HG03575 (cell line): ENCODE results near the gene F7.
"Not testable (repeated sequence)": the region's sequence is repeated elsewhere in the genome, so short reads cannot be mapped to it uniquely, and the experiment has no call there.

ENCODE experiments used
- ATAC-seq: cut with Tn5 transposase; IDR thresholded peaks from one replicate; pipeline ENCODE4 v1.9.1; 2021; ENCODE audit not compliant: unreplicated experiment, insufficient number of reproducible peaks, low FRiP score; ENCODE audit errors: extremely low read depth

Gene F7

DNA sequence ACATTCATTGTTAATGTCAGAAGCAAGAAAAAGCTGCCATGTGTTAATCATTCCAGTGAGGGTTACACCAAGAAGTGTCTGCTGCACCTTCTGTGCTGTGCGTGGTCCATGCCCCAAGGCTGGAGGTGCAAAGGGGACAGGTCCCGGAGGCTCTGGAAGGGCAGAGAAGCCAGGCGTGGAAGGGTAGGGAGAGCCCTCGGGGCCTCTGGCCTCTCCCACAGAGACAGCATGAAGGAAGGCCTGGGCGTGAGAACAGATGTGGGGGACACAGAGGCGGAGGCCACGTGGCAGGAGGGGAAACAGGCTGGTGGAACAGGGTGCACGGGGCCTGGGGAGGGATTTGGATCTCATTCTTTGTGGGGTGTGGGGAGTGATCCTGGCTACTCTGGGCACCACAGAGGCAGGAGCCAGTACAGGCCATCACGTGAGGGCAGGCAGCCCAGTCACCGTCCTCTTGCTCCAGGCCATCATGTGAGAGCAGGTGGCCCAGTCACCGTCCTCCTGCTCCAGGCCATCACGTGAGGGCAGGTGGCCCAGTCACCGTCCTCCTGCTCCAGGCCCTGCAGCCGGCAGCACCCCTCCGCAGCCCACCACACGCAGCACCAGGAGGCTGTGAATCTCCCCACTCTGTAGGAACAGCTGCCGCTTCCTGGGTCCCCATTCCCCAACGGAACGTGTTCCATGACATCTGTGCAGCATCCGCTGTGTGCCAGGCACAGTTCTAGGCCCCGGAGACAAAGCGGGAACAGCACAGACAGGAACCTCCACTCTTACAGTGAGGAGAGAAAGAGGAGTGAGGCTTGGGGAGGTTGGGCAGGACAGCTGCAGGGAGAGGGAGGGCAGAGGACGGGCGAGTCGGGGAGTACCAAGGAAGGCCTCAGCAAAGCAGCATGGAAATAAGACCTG, 10.2 kb upstream of the F7 start:
- ATAC-seq: no peak

DNA sequence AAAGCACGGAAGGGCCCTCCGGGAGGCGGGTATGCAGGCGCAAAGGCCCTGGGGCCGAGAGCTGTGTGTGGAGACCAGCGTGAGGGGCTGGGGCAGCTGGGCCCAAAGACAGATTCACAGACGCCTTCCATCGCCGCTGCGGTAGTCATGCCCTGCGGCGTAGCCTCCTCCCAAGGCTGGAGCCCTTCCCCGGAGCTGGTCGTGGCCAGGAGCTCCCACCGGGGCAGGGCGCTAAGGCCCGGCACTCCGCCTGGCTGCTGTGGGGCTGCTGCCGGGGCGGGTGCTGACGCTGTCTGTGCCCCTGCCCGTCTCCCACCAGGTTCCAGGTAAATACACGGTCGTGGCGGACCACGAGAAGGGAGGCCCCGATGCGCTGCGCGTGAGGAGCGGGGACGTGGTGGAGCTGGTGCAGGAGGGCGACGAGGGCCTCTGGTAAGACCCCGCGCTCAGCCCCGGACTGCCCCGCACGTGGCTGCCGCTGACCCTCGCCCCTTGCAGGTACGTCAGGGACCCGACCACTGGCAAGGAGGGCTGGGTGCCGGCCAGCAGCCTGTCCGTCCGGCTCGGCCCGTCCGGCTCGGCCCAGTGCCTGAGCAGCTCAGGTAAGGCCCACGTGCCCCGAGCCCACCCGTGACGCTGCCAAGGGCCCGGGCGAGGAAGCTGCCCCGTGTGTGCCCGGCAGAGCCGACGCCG, 9.4 kb upstream of the F7 start:
- ATAC-seq: no peak

DNA sequence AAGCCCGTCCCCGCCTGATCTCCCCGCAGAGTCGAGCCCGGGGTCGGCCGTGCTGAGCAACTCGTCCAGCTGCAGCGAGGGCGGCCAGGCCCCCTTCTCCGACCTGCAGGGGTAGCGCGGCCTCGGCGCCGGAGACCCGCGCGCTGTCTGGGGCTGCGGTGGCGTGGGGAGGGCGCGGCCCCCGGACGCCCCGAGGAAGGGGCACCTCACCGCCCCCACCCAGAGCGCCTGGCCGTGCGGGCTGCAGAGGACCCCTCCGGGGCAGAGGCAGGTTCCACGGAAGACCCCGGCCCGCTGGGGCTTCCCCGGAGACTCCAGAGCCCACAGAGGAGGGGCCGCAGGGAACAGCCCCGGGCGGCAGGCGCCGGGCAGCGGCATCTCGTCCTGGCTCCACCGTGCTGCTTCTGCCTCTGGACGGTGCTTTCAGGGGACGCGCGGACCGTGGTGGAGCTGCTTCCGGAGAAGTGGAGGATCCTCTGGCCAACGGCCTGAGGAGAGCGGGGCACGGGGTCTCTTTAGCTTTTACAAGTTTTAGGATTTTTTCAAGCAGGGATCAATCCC, 8.8 kb upstream of the F7 start:
- ATAC-seq: no peak

DNA sequence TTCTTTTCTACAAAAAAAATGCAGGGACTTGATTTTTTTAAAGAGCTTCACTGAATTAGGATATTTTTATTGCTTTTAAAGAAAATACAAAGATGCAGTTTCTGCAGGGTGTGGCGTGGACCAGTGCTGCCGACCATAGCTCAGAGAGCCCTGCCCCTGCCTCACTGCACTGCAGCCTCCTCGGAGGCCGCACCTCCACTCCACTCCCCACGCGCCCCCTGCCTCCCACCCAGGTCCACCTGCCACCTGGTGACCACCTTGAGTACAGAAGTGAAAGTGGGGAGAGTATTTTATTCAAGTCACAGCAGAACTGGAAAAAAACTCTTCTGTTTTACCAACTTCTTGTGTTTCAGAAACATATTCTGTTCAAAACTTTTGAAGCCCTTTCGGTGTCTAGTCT, 7.9 kb upstream of the F7 start:
- no peak for ATAC-seq

DNA sequence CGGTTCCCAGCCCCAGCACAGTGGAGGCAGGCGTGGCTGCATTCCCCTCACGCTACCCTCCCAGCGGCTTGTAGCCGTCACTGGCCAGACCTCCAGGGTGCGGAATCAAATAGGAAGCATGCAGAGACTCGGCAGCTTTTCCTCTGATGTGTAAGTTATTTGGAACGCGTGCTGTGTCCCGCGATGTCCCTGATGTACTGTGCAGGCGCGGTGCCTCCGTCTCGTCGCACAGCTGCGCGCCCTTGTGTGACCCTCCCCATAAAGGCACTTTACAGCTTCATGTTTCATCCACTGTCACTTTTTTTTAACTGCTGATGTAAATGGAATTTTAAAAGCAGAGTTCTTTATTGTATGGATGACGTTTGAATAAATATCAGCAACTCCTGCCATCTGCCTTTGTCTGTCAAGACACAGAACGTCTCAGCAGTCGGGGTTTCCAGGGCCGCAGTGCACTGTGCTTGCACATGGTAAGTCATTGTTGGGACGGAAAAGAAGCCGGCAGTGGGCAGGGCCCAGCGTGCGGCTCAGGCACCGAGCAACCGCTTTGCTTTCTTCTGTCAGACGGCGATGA, 7.3 kb upstream of the F7 start:
- no peak for ATAC-seq

DNA sequence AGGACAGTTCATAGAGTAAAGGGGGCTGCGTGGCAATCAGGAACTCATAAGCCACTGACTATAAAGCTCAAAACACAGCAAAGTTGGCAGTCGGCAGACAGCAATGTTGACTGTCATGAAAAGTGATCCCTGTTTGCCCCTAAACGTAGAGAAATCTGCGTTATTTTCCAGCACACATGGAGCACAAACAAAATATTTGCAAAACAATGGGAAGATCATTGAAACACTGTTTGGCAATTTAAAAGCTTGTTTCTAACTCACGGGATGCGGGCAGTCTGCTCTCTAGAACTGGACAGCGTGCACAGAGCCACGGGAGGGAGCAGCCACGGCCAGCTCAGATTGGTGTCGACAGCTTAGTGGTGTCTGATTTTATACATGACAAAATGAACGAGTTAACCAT, 6.4 kb upstream of the F7 start:
- no peak for ATAC-seq

DNA sequence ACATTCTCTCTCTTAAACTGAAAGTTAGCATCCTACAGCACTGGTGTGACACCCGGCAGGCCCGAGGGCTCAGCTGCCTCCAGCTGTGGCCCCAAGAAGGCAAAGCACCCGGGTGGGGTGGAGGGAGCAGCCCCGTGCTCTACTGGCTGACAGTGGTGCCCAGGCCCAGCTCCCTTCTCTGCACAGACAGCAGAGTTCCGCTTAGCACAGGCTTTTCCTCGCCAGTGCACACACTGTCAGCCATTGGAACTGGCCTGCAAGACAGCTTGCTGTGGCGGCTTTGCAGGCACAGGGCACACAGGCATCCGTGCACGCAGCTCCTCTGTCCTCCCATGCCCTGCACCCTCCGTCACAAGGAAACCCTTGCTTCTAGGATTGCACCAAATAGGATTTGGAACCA, 3.3 kb upstream of the F7 start:
- ATAC-seq: not testable (repeated sequence)

DNA sequence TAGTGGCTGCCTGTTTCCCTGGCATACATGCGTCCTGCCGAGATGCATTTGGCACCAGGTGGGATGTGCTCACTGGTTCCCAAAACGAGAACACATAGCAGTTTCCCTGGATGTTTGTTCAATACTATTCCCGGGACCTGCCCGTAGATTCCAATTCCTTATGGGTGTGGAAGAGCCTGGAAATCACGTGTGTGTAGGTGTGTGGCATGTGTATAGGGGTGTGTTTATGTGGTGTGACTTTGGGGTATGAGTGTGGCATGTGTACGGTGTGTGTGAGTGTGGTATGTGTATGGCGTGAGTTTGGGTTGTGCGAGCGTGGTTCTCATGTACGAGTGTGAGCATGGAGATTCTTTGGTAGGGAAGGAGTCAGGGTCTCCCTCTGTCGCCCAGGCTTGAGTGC, 2.9 kb upstream of the F7 start:
- no peak for ATAC-seq

DNA sequence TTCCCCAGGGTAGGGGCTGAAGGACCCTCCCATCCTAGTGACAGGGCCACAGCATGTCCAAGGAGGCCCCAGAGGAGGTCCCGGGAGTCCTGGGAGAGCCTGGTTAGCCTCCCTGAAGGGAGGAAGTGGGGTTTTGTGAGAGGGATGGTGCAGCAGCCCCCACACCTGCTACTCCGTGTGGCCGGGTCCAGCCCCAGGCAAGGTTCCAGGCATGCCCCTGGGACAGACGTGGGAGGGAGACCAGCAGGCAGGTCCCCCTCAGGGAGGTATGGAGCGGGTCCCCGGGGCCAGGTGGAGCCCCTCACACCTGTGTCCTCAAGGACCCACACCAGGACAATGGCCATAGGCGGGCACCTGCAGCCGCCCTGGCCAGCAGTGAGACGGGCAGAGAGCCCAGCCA, 1.9 kb upstream of the F7 start:
- no peak for ATAC-seq

DNA sequence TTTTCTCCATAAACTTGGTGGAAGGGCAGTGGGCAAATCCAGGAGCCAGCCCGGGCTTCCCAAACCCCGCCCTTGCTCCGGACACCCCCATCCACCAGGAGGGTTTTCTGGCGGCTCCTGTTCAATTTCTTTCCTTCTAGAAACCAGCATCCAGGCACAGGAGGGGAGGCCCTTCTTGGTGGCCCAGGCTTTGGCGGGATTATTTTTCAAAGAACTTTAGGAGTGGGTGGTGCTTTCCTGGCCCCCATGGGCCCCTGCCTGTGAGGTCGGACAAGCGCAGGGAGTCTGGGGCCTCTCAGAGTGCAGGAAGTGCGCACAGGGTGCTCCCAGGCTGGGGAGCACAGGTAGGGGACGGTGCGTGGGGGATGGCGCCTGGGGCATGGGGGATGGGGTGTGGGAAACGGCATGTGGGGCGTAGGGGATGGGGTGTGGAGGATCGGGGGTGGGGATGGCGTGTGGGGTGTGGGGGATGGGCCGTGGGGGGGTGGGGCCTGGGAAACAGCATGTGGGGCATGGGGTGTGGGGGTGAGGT, 396 bp downstream of the F7 start:
- ATAC-seq: no peak

DNA sequence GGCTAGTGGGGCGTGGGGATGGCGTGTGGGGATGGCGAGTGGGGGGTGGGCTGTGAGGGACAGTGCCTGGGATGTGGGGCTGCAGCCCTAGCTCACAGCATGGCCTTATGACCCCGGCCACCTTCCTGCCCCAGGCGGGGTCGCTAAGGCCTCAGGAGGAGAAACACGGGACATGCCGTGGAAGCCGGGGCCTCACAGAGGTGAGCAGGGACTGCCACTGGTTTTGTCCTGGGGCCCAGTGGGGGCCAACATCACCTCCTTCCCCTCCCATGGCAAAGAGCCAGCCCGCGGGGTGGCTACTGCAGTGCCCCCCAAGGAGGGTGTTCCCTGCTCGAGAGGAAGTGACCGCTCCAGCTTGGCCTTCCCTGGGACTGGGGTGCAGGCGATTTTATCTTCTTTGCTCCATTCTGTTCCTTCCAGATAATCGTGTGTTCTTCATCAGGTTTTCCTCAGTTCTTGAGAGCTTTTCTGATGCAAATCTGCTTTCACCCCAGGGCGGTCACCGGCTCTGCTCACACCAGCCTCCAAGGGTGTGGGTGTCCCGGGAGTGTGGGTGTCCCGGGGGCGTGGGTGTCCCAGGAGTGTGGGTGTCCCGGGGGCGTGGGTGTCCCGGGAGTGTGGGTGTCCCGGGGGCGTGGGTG, 1.2 kb downstream of the F7 start:
- no peak for ATAC-seq

DNA sequence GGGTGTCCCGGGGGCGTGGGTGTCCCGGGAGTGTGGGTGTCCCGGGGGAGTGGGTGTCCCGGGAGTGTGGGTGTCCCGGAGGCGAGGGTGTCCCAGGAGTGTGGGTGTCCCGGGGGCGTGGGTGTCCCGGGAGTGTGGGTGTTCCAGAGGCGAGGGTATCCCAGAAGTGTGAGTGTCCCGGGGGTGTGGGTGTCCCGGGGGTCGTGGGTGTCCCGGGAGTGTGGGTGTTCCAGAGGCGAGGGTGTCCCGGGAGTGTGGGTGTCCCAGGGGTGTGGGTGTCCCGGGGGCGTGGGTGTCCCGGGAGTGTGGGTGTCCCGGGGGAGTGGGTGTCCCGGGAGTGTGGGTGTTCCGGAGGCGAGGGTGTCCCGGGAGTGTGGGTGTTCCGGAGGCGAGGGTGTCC, 2.9 kb downstream of the F7 start:
- ATAC-seq: not testable (repeated sequence)

DNA sequence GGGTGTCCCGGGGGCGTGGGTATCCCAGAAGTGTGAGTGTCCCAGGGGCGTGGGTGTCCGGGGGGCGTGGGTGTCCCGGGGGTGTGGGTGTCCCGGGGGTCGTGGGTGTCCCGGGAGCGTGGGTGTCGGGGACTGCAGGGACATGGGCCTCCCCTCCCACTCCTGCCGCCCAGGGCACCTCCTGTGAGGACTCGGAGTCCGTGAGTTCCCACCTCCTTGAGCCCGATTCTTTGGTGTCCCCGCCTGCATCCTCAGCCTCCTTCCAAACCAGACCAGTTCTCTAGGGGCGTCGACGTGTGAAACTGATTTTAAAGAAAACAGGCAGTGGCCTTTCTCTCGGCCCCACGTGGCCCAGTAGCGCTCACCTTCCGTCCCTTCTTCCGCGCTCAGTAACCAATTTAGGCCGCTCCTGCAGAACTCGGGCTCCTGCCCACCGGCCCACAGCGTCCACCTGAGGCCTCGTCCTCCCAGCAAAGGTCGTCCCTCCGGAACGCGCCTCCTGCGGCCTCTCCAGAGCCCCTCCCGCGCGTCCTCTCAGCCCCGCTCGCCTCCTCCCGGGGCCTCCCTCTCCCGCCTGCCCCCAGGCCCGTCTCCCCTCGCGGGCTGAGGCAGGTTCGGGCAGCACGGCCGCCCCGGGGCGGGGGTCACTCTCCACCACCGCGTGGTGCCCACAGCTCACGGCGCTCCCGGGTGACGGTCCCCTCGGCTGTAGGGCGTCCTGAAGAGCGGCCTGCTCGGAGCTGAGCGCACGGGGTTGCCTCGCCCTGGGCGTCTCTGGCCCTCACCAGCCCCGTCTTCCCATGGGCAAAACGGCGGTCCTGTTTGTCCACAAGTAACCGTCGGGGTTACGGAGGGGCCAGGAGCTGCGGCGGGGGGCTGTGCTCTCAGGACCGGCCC, 3.8 kb downstream of the F7 start:
- ATAC-seq: no peak

DNA sequence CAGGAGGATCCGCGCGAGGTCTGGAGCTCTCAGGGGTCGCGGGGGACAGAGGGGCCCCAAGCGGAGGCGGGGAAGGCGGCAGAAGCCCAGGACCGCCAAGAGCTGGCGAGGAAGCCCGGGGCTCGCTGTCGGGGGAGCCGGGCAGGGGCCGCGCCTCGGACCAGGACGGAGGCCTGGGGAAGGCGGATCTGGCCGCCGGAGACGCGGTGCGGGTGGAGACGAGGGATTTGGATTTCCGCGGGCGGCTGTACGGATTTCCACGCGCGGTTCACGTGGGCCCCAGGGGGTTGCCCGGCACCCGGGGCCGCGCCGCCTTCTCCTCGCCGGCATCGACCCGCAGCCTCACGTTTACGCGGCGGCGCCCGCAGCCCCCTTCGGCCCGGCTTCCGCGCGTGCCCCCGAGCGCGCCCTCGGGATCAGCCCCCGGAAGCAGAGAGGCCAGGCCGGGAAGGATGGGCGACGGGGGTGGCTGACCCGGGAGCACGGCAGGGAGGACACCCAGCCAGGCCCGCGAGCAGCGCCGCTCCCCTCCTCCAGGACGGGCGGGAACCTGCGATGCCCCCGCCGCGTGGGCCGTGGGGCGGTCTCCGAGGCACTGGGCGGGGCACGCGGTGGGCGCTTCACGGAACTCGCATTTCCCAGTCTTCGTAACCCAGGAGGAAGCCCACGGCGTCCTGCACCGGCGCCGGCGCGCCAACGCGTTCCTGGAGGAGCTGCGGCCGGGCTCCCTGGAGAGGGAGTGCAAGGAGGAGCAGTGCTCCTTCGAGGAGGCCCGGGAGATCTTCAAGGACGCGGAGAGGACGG, 4.7 kb downstream of the F7 start:
- no peak for ATAC-seq

DNA sequence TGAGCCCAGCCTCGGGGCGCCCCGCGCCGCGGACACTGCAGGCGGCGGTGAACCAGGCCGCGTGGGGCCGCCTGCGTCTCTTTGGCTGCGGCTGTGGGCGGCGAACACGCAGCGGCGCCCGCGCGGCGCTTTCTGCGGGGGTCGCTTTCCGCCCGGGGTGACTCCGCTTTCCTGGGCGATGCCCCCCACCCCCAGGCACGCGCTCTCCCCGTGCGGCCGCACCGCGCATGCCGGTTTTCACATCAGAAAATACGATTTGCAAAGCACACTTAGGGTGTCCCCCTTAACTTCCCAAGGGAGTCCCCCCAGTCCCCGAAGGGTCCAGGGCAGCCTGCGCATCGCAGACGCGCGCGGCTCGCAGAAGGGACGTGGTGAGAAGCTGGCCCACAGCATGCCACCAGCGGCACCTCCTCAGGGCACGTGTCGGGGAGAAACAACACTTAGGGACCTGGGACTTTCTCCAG, 5.3 kb downstream of the F7 start:
- ATAC-seq: no peak

DNA sequence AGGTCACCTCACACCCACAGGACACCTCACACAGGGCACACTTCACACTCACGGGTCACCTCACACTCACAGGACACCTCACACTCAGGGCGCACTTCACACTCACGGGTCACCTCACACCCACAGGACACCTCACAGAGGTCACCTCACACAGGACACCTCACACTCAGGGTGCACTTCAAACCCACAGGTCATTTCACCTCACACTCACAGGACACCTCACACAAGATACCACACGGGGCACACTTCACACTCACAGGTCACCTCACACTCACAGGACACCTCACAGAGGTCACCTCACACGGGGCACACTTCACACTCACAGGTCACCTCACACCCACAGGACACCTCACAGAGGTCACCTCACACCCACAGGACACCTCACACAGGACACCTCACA, 6.2 kb downstream of the F7 start:
- not testable (repeated sequence) for ATAC-seq

DNA sequence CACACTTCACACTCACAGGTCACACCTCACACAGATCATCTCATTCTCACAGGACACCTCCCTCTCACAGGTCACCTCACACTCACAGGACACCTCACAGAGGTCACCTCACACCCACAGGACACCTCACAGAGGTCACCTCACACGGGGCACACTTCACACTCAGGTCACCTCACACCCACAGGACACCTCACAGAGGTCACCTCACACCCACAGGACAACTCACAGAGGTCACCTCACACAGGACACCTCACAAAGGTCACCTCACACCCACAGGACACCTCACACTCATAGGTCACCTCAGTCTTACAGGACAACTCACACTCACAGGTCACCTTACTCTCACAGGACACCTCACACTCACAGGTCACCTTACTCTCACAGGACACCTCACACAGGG, 6.9 kb downstream of the F7 start:
- not testable (repeated sequence) for ATAC-seq
